Kidney (tissue), 14 donors: ENCODE data around the gene KCNJ9. TPM values are rescaled to one million over a fixed set of nuclear protein-coding genes. Genes with fewer than 3 reads are reported as not detected.
"Not testable (repeated sequence)": the region's sequence is repeated elsewhere in the genome, so short reads cannot be mapped to it uniquely, and the experiment has no call there.

Source experiments
- DNase-seq, 5 donors: peaks; one replicate each; pipeline ENCODE4 v3.0.0-alpha.2; 2013 to 2020
- FAIRE-seq: peaks from 2 replicates; lab custom pipeline; 2012; peaks lifted over from hg19 to GRCh38; lab: Jason Lieb, UNC
- H3K27ac ChIP-seq, 2 donors: one replicate each; pipeline ENCODE4 v1.7.0; 2013; ENCODE audit warnings: low read depth in 2 of 2, low read length in 2 of 2, inconsistent platforms in 1 of 2
- H3K27me3 ChIP-seq: one replicate; pipeline ENCODE4 v1.7.1; 2013; ENCODE audit warnings: low read length, inconsistent platforms; ENCODE audit not compliant: control insufficient read depth, insufficient read depth
- H3K36me3 ChIP-seq, 3 donors: one replicate each; pipeline versions ENCODE4 v1.7.0 to v1.7.1; 2013; ENCODE audit warnings: low read length in 3 of 3, control low read depth in 1 of 3, inconsistent platforms in 1 of 3; ENCODE audit not compliant: insufficient read depth in 3 of 3, control insufficient read depth in 2 of 3
- H3K4me1 ChIP-seq, 3 donors: one replicate each; pipeline versions ENCODE4 v1.7.0 to v1.7.1; 2013; ENCODE audit warnings: low read length in 3 of 3, inconsistent platforms in 1 of 3, low read depth in 1 of 3; ENCODE audit not compliant: control insufficient read depth in 2 of 3, insufficient read depth in 2 of 3
- H3K4me3 ChIP-seq, 3 donors: one replicate each; pipeline versions ENCODE4 v1.7.0 to v1.8.1; 2013; ENCODE audit warnings: low read length in 3 of 3, control low read depth in 1 of 3, inconsistent platforms in 1 of 3
- H3K9ac ChIP-seq, 3 donors: one replicate each; pipeline versions ENCODE4 v1.7.0 to v1.7.1; 2013; ENCODE audit warnings: low read length in 3 of 3, control low read depth in 1 of 3, inconsistent platforms in 1 of 3
- H3K9me3 ChIP-seq, 3 donors: one replicate each; pipeline versions ENCODE4 v1.7.0 to v1.7.1; 2013; ENCODE audit warnings: low read length in 3 of 3, control low read depth in 1 of 3, inconsistent platforms in 1 of 3; ENCODE audit not compliant: control insufficient read depth in 2 of 3, insufficient read depth in 1 of 3
- intact Hi-C: fragments of 100-400 bp; cut with DNase I; formaldehyde crosslinking; loops from one replicate; pipeline ENCODE4 v1.11.1; 2022
- polyA plus RNA-seq: library from polyadenylated mRNA; stranded (reverse); fragments of 350-450 nt; fragmentation: Illumina TruSeq; extraction: RNeasy Lipid Tissue Mini Kit (QIAGEN cat#74804); gene quantifications from one replicate; pipeline ENCODE4 v1.2.3, GENCODE V29; 2014; ENCODE audit warnings: low read depth, low replicate concordance; ENCODE audit not compliant: insufficient read depth
- total RNA-seq: library from RNA; stranded (reverse); fragmentation: NEBNext Ultra II Directional; extraction: Animal tissue kit (Norgen Biotek cat#: 25700); gene quantifications from one replicate; pipeline ENCODE4 v1.2.1, GENCODE V29; 2021
- TF ChIP-seq, protein P1 (sequence below): IDR thresholded peaks from 3 replicates; pipeline ENCODE4 v1.5.1; 2012; ENCODE audit warnings: mild to moderate bottlenecking, moderate library complexity, borderline replicate concordance; ENCODE audit not compliant: insufficient read depth; ENCODE audit errors: extremely low read depth
- donor health status: control.
- donor health status: control.
- donor health status: control.
- donor health status: control.
- donor health status: control.
- donor health status: DM: yes; HTN: yes; CAD: no.
- donor health status: Normal renal cell carcinoma (clear cell type).

The KCNJ9 gene
- total and polyA plus RNA-seq, 2 donors from 2014 or later: 0.09 TPM; not detected in 1

- H3K9me3 ChIP-seq: no peaks in the 10 kb centered on the region
- H3K27me3 ChIP-seq: no peaks in the 10 kb centered on the region
- FAIRE-seq: no peak
- peaks cover 0 to 5% (median 0%) of the 10 kb centered on the region in 3 donors for H3K4me1 ChIP-seq
- no peak overlapping the region for H3K27ac ChIP-seq
- DNase-seq: no peak
- no peak overlapping the region for H3K9ac ChIP-seq
- H3K4me3 ChIP-seq: no peak overlapping the region
- no peaks in the 10 kb centered on the region for H3K36me3 ChIP-seq
- TF ChIP-seq, protein P1, sequence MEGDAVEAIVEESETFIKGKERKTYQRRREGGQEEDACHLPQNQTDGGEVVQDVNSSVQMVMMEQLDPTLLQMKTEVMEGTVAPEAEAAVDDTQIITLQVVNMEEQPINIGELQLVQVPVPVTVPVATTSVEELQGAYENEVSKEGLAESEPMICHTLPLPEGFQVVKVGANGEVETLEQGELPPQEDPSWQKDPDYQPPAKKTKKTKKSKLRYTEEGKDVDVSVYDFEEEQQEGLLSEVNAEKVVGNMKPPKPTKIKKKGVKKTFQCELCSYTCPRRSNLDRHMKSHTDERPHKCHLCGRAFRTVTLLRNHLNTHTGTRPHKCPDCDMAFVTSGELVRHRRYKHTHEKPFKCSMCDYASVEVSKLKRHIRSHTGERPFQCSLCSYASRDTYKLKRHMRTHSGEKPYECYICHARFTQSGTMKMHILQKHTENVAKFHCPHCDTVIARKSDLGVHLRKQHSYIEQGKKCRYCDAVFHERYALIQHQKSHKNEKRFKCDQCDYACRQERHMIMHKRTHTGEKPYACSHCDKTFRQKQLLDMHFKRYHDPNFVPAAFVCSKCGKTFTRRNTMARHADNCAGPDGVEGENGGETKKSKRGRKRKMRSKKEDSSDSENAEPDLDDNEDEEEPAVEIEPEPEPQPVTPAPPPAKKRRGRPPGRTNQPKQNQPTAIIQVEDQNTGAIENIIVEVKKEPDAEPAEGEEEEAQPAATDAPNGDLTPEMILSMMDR: no peak
- intact Hi-C loops: no loop called here
Measured at GRCh38 chr1:160047111-160047991, 34.0 kb upstream of the KCNJ9 start.

- peaks cover 0 to 5% (median 0%) of the 10 kb centered on the region in 3 donors for H3K4me1 ChIP-seq
- H3K9me3 ChIP-seq: no peaks in the 10 kb centered on the region
- no peaks in the 10 kb centered on the region for H3K27me3 ChIP-seq
- intact Hi-C loops: no loop called here
- TF ChIP-seq, protein P1: no peak
- no peak overlapping the region for H3K27ac ChIP-seq
- no peak overlapping the region for H3K9ac ChIP-seq
- FAIRE-seq (no peak), DNase-seq (no peak)
- no peaks in the 10 kb centered on the region for H3K36me3 ChIP-seq
- H3K4me3 ChIP-seq: no peak overlapping the region
Measured at GRCh38 chr1:160048335-160048734, 33.0 kb upstream of the KCNJ9 start.

DNA sequence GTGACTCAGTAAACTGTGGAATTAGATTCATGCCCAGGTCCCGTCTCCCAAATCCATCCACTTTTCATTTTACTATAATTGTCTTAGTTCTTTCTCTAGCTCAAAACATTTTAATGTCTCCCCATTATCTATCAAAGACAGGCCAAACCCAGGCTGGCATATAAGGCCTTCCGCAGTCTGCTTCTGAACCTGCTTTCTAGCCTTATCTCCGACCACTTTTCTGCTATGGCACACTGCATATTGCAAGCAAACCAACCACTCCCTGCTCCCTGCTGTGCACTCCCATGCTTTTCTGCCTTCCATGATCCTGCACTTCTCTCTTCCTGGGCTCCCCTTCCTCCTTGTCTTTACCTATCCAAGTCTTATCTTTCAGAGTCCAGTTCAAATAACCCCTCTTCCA lies 32.2 kb upstream of the KCNJ9 start:
- intact Hi-C loops: no loop called here
- no peak for DNase-seq
- Histone ChIP-seq H3K4me1 (peaks cover 0 to 5% (median 0%) of the 10 kb centered on the region in 3 donors), H3K27ac (no peak overlapping the region), H3K36me3 (no peaks in the 10 kb centered on the region), H3K9me3 (no peaks in the 10 kb centered on the region), H3K27me3 (no peaks in the 10 kb centered on the region), H3K4me3 (no peak overlapping the region), H3K9ac (no peak overlapping the region)
- FAIRE-seq: no peak
- TF ChIP-seq, protein P1: no peak

GRCh38 chr1:160050182-160050581 lies 31.2 kb upstream of the KCNJ9 start:
- DNase-seq, H3K4me1 ChIP-seq, FAIRE-seq, H3K9ac ChIP-seq, H3K36me3 ChIP-seq, H3K27me3 ChIP-seq, intact Hi-C loops, H3K27ac ChIP-seq, H3K4me3 ChIP-seq, H3K9me3 ChIP-seq: not testable (repeated sequence)
